Fibroblast of pulmonary artery (primary cell): ENCODE measurements around the gene PARPBP.

Source experiments
- DNase-seq: peaks from one replicate; pipeline ENCODE4 v3.0.0-alpha.2; 2010; ENCODE audit warnings: low read depth
- H3K4me3 ChIP-seq: replicated peaks from 2 replicates; pipeline ENCODE4 v1.5.1; 2011; ENCODE audit warnings: low read depth, mild to moderate bottlenecking, control low read depth, low read length, moderate library complexity
- TF ChIP-seq, protein P1 (sequence below): IDR thresholded peaks from 2 replicates; pipeline ENCODE4 v1.5.1; 2011; ENCODE audit warnings: mild to moderate bottlenecking, control low read depth, low read length, inconsistent platforms; ENCODE audit errors: missing control alignments

PARPBP gene

GRCh38 chr12:102106905-102107304 is 13.1 kb upstream of the PARPBP start:
- TF ChIP-seq, protein P1, sequence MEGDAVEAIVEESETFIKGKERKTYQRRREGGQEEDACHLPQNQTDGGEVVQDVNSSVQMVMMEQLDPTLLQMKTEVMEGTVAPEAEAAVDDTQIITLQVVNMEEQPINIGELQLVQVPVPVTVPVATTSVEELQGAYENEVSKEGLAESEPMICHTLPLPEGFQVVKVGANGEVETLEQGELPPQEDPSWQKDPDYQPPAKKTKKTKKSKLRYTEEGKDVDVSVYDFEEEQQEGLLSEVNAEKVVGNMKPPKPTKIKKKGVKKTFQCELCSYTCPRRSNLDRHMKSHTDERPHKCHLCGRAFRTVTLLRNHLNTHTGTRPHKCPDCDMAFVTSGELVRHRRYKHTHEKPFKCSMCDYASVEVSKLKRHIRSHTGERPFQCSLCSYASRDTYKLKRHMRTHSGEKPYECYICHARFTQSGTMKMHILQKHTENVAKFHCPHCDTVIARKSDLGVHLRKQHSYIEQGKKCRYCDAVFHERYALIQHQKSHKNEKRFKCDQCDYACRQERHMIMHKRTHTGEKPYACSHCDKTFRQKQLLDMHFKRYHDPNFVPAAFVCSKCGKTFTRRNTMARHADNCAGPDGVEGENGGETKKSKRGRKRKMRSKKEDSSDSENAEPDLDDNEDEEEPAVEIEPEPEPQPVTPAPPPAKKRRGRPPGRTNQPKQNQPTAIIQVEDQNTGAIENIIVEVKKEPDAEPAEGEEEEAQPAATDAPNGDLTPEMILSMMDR = no peak
- H3K4me3 ChIP-seq = no peak overlapping the region
- DNase-seq = no peak

DNA sequence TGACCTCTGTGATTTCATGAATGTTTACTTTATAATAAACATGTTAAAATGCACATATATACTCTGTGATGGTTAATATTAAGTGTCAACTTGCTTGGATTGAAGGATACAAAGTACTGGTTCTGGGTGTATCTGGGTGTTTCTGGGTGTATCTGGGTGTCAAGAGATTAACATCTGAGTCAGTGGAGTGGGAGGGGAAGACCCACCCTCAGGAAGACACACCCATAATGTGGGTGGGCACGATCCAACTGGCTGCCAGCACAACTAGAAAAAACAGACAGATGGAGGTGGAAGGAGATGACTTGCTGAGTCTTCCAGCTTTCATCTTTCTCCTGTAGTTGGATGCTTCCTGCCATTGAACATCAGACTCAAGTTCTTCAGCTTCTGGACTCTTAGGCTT is 12.0 kb upstream of the PARPBP start:
- no peak overlapping the region for H3K4me3 ChIP-seq
- TF ChIP-seq, protein P1 = no peak
- DNase-seq = no peak

DNA sequence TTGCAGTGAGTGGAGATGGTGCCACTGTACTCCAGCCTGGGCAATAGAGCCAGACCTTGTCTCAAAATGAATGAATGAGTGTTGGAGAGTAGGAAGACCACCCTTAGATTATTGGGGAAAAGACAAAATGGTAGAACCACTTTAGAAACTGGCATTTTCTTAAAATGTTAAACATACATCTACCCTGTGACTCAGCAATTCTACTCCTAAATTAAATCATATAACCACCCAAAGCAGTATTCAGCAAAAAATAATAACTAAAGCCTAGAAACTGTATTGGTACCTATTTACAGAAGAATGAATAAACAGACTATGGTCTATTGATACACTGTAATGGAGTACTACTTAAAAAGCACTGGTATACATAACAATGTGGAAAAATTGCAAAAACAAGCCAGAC is 9.2 kb upstream of the PARPBP start:
- TF ChIP-seq, protein P1 = no peak
- no peak for DNase-seq
- no peak overlapping the region for H3K4me3 ChIP-seq

DNA sequence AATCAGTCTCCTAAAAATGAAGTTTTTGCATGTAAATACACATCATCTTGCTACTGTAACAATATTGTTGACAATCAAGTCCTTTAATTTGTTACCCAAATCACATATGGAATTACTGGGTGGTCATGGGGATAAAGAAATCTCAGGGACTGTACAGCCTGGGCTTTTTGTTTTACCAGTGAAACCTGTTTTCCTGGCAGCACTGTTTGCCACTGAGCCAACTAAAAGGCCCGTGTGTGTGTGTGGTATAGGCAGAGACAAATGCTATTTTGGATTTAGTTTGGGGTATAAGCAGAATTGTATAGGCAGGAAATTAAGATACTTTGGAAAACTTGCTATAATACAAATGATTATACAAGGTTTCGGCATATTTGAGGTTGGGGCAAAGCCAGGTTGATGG is 5.8 kb upstream of the PARPBP start:
- no peak for DNase-seq
- TF ChIP-seq, protein P1 = no peak
- H3K4me3 ChIP-seq = no peak overlapping the region

DNA sequence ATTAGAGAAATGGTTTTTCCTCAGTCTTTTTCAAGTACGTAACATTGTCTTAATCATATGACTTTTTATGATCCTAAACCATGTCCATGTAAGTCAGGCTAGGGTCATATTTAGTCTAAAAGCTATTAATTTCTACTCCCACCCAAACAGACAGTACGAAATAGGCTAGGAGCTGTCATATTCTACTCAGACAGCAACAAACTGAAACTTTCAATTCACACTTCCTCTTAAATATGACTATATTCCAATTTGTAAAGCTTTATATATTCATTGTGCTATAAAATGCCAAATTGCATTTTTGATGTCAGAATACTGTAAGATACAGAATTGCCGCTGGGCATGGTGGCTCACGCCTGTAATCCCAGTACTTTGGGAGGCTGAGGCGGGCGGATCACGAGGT is 3.6 kb upstream of the PARPBP start:
- TF ChIP-seq, protein P1 = no peak
- H3K4me3 ChIP-seq = no peak overlapping the region
- DNase-seq = no peak

- peak overlapping the region; percentile 83 for H3K4me3 ChIP-seq
- TF ChIP-seq, protein P1 = no peak
- DNase-seq = no peak
Measured at GRCh38 chr12:102118874-102119273, 1.1 kb upstream of the PARPBP start.

DNA sequence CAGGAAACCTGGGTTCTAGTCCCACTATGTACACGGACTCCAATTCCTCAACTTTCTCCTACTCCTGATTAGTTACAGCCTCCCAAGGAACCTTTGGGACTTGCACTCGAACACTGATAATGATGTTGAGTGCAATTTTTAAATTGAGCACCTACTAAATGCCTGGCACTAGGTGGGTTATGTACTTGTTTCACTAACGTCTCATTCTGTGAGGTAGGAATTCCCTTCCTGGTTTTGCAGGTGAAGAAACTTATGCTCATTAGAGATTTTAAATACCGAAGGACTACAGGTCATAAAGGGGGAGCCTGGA is 536 bp downstream of the PARPBP start:
- TF ChIP-seq, protein P1 = no peak
- peak overlapping the region; percentile 83 for H3K4me3 ChIP-seq
- no peak for DNase-seq
